ENCODE results near the gene SRL. TPM values are rescaled to one million over a fixed set of nuclear protein-coding genes. Genes with fewer than 3 reads are reported as not detected.

Gene SRL
- total RNA-seq, 2 experiments from 2014 or later = not detected

GRCh38 chr16:4141604-4142003 is 100.3 kb downstream of the SRL start:
- Histone ChIP-seq H3K4me1 (ENCODE audit: insufficient read depth, low read length) (peaks cover 14% of the 10 kb centered on the region), H3K9me3 (ENCODE audit: control insufficient read depth in 1 of 2, insufficient read depth in 1 of 2, low read length in 2 of 2) (peaks cover 0 to 9% of the 10 kb centered on the region in 2 experiments), H3K27me3 (ENCODE audit: control insufficient read depth in 1 of 2, insufficient read depth in 2 of 2, low read length in 2 of 2) (no peaks in the 10 kb centered on the region), H3K27ac (ENCODE audit: low read depth in 1 of 2, low read length in 2 of 2) (no peak overlapping the region), H3K4me3 (ENCODE audit: low read length) (no peak overlapping the region), H3K36me3 (ENCODE audit: insufficient read depth, low read length) (no peaks in the 10 kb centered on the region)
- H3K27ac Mint-ChIP-seq = no peak overlapping the region
- no peaks in the 10 kb centered on the region for H3K36me3 Mint-ChIP-seq (ENCODE audit: low read depth)
- ChIA-PET CTCF (no interaction called here), POLR2A (interaction anchor here (0.9 kb wide), 1 partner anchor 42 kb away, joined by 3 read pairs; no protein-coding TSS in a partner anchor)
- TF ChIP-seq, protein P1, sequence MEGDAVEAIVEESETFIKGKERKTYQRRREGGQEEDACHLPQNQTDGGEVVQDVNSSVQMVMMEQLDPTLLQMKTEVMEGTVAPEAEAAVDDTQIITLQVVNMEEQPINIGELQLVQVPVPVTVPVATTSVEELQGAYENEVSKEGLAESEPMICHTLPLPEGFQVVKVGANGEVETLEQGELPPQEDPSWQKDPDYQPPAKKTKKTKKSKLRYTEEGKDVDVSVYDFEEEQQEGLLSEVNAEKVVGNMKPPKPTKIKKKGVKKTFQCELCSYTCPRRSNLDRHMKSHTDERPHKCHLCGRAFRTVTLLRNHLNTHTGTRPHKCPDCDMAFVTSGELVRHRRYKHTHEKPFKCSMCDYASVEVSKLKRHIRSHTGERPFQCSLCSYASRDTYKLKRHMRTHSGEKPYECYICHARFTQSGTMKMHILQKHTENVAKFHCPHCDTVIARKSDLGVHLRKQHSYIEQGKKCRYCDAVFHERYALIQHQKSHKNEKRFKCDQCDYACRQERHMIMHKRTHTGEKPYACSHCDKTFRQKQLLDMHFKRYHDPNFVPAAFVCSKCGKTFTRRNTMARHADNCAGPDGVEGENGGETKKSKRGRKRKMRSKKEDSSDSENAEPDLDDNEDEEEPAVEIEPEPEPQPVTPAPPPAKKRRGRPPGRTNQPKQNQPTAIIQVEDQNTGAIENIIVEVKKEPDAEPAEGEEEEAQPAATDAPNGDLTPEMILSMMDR (IDR thresholded peaks at IDR 0.05) = no peak
- H3K9me3 Mint-ChIP-seq = no peaks in the 10 kb centered on the region
- DNase-seq (no peak), ATAC-seq (ENCODE audit: poor library complexity) (no peak)
- H3K4me1 Mint-ChIP-seq (ENCODE audit: low read depth) = peaks cover 5% of the 10 kb centered on the region
- H3K4me3 Mint-ChIP-seq = no peak overlapping the region
- intact Hi-C loops (cut with DNase I, micrococcal nuclease) = no loop called here
- H3K27me3 Mint-ChIP-seq = peaks cover 4% of the 10 kb centered on the region

DNA sequence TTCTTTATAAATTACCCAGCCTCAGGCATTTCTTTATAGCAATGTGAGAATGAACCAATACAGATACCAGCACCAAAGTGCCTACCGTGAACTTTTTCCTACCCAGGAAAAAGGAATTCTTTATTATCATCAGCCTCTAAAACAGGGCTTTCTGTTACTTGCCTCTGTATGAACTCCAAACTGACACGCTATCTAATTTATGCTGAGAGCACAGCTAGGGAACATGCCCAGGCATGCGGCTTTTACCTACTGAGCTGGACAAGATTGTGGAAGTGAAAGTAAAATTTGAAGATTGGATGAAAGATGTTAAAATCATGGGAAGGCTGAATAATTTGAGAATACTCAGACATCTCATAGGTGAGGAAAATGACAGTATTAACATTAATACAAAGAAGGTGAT is 101.2 kb downstream of the SRL start:
- peaks cover 14% of the 10 kb centered on the region for H3K4me1 ChIP-seq (ENCODE audit: insufficient read depth, low read length)
- TF ChIP-seq, protein P1 (IDR thresholded peaks at IDR 0.05) = no peak
- POLR2A ChIA-PET = no interaction called here
- no peaks in the 10 kb centered on the region for H3K9me3 Mint-ChIP-seq
- intact Hi-C loops (cut with DNase I, micrococcal nuclease) = no loop called here
- peaks cover 0 to 9% of the 10 kb centered on the region in 2 experiments for H3K9me3 ChIP-seq (ENCODE audit: control insufficient read depth in 1 of 2, insufficient read depth in 1 of 2, low read length in 2 of 2)
- DNase-seq (no peak), ATAC-seq (ENCODE audit: poor library complexity) (no peak)
- H3K27ac ChIP-seq (ENCODE audit: low read depth in 1 of 2, low read length in 2 of 2) = no peak overlapping the region
- no peak overlapping the region for H3K27ac Mint-ChIP-seq
- no peak overlapping the region for H3K4me3 ChIP-seq (ENCODE audit: low read length)
- peaks cover 5% of the 10 kb centered on the region for H3K4me1 Mint-ChIP-seq (ENCODE audit: low read depth)
- H3K36me3 ChIP-seq (ENCODE audit: insufficient read depth, low read length) = no peaks in the 10 kb centered on the region
- H3K27me3 Mint-ChIP-seq = peaks cover 9% of the 10 kb centered on the region
- no peak overlapping the region for H3K4me3 Mint-ChIP-seq
- no peaks in the 10 kb centered on the region for H3K36me3 Mint-ChIP-seq (ENCODE audit: low read depth)
- H3K27me3 ChIP-seq (ENCODE audit: control insufficient read depth in 1 of 2, insufficient read depth in 2 of 2, low read length in 2 of 2) = no peaks in the 10 kb centered on the region
- CTCF ChIA-PET = no interaction called here

DNA sequence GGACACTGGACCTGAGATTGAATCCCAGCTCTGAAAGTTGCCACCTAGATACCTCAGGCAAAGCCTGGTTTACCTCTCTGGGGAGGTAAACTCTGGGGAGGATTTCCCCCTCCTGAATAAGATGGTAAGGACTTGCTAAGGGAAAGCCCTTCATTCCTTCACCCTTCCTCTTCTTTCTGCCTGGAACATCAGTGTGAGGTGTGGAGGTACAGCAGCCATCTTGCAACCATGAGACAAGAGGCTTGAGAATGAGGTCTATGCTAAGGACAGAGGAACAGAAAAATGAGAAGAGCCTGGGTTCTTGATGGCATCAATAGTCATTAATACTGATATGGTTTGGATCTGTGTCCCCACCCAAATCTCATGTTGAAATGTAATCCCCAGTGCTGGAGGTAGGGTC is 101.9 kb downstream of the SRL start:
- Histone ChIP-seq H3K27ac (ENCODE audit: low read depth in 1 of 2, low read length in 2 of 2) (no peak overlapping the region), H3K27me3 (ENCODE audit: control insufficient read depth in 1 of 2, insufficient read depth in 2 of 2, low read length in 2 of 2) (no peaks in the 10 kb centered on the region), H3K9me3 (ENCODE audit: control insufficient read depth in 1 of 2, insufficient read depth in 1 of 2, low read length in 2 of 2) (peaks cover 0 to 9% of the 10 kb centered on the region in 2 experiments), H3K4me3 (ENCODE audit: low read length) (no peak overlapping the region), H3K4me1 (ENCODE audit: insufficient read depth, low read length) (peaks cover 14% of the 10 kb centered on the region), H3K36me3 (ENCODE audit: insufficient read depth, low read length) (no peaks in the 10 kb centered on the region)
- Mint-ChIP-seq H3K4me1 (ENCODE audit: low read depth) (peaks cover 5% of the 10 kb centered on the region), H3K36me3 (ENCODE audit: low read depth) (no peaks in the 10 kb centered on the region), H3K9me3 (no peaks in the 10 kb centered on the region), H3K27ac (no peak overlapping the region), H3K4me3 (no peak overlapping the region), H3K27me3 (peaks cover 12% of the 10 kb centered on the region)
- intact Hi-C loops (cut with DNase I, micrococcal nuclease) = no loop called here
- TF ChIP-seq, protein P1 (IDR thresholded peaks at IDR 0.05) = no peak
- POLR2A ChIA-PET = no interaction called here
- ATAC-seq (ENCODE audit: poor library complexity) (no peak), DNase-seq (no peak)
- CTCF ChIA-PET = no interaction called here

Other genes with a start within 250 kb of the SRL start
- gene ADCY9, start 125.6 kb downstream of the SRL start, total RNA-seq = 1 to 10 TPM; 7.1 to 7.4 TPM
- gene TFAP4, start 30.9 kb upstream of the SRL start, total RNA-seq = 10 to 100 TPM in 1 of 2 experiments, 1 to 10 TPM in 1; 8.6 to 10.8 TPM
- gene GLIS2, start 74.0 kb upstream of the SRL start, total RNA-seq = not detected
- gene PAM16, start 109.2 kb upstream of the SRL start, total RNA-seq = 10 to 100 TPM; 24.9 to 26.8 TPM
- gene VASN, start 129.8 kb upstream of the SRL start, total RNA-seq = under 1 TPM; 0.70 to 0.77 TPM
- gene CORO7, start 174.5 kb upstream of the SRL start, total RNA-seq = 100 to 1,000 TPM; 801 to 805 TPM
- gene DNAJA3, start 183.8 kb upstream of the SRL start, total RNA-seq = 10 to 100 TPM; 17.2 to 18.8 TPM
- 10 to 100 TPM; 28.6 to 29.5 TPM for gene NMRAL1, start 232.5 kb upstream of the SRL start, total RNA-seq
- 10 to 100 TPM; 63.4 to 66.4 TPM for gene HMOX2, start 234.3 kb upstream of the SRL start, total RNA-seq